ENCODE data around the gene LLPH. TPM values are rescaled to one million over a fixed set of nuclear protein-coding genes. Genes with fewer than 3 reads are reported as not detected.
A peak's percentile ranks its signal among the peaks of the same experiment; 100 is the strongest.
"Not testable (repeated sequence)": the region's sequence is repeated elsewhere in the genome, so short reads cannot be mapped to it uniquely, and the experiment has no call there.

Gene LLPH
- 31.0 and 33.7 TPM in 2 replicates for total RNA-seq

DNA sequence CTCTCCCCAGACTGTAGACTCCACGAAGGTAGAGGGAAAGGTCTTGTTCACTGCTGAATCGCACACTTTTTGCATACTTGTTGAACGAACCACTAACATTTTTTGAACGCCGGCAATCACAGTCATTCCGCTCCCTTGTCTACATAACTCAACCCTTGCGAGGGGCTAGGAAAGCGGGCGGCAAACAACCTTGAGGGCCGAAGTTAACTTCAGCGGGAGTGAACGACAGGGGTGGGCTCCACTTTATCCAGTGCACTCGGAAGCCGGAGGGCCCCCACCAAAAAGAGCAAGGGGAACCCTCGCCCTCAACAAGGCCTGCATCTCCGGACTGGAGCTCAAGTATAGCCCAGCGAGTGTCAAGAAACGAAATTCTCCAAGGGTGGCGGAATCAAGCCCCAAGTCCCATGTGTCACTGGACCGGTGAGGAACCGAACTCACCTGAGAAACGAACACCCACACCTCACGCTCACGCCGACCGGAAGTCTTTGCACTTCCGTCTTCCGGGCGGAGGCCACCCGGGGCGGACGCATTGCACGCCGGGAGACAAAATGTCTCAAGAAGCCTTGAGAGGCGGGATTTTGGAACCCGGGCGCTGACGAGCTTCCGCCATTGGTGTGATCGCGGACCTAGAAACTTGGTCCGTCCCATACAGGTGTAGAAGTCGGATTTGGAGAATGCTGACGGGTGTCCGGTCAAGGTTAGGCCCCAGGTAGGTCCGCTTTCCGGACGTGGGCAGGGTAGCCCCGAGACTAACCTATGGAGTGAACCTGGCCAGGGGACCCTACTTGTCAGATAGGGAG is at the start of gene LLPH:
LLPH (minus strand) TSS at position 484 of the 800 bp plus-strand sequence. CDS start 1,644 bp downstream, outside the sequence.
- peak; percentile 85 for DNase-seq (ENCODE audit: low spot score)
- intact Hi-C loops (cut with micrococcal nuclease): loop anchor here (1.0 kb wide), 2 partner anchors 39 to 172 kb away; partner anchors contain the start of genes HELB and TMBIM4
- H3K9me3 Mint-ChIP-seq: no peaks in the 10 kb centered on the region
- peaks cover 35% of the 10 kb centered on the region for H3K4me1 Mint-ChIP-seq (ENCODE audit: low read depth)
- H3K27ac Mint-ChIP-seq: peak within 1 kb of the TSS; percentile 95
- no peaks in the 10 kb centered on the region for H3K27me3 Mint-ChIP-seq (ENCODE audit: low read depth)
- H3K36me3 Mint-ChIP-seq (ENCODE audit: low read depth): peaks cover 47% of the 10 kb centered on the region
- peak within 1 kb of the TSS; percentile 99 for H3K4me3 Mint-ChIP-seq (ENCODE audit: low read depth)

DNA sequence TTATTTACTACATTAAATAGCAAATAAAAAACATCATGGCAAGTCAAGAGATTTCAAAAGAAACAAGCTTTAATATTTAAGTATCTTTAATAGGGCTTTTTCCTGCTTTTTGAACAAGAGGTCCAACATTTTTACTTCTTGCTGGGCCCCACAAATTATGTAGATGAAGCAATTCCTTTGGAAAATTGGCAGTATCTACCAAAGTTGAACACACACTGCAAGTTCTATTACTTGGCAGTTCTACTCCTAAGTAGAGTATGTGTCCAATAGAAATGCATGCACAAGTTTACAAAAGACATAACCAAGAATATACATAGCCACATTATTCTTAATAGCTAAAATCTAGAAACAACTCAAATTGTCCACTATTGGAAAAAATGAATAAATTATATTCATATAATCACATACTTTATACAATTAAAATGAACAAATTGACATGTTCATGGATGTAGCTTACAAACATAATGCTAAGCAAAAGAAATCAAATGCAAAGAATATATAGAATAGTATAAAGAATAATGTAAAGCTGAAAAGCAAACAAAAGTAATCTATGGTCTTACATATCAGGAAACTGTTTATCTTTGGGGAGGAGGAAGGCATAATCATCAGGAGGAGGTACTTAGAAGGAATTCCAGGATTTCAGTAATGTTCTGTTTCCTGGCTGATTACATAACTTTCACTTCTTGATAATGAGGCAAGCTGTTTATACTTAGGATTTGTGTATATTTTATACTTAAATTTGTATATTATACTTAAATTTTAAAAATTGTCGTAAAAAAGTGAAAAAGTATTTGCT is 45.8 kb upstream of the LLPH start:
- no peak overlapping the region for H3K27ac Mint-ChIP-seq
- no peak for DNase-seq (ENCODE audit: low spot score)
- H3K36me3 Mint-ChIP-seq (ENCODE audit: low read depth): no peaks in the 10 kb centered on the region
- peaks cover 30% of the 10 kb centered on the region for H3K27me3 Mint-ChIP-seq (ENCODE audit: low read depth)
- no peak overlapping the region for H3K4me3 Mint-ChIP-seq (ENCODE audit: low read depth)
- no peaks in the 10 kb centered on the region for H3K9me3 Mint-ChIP-seq
- no peaks in the 10 kb centered on the region for H3K4me1 Mint-ChIP-seq (ENCODE audit: low read depth)
- intact Hi-C loops (cut with micrococcal nuclease): no loop called here

- intact Hi-C loops (cut with micrococcal nuclease); H3K4me1 Mint-ChIP-seq (ENCODE audit: low read depth); H3K4me3 Mint-ChIP-seq (ENCODE audit: low read depth); H3K36me3 Mint-ChIP-seq (ENCODE audit: low read depth); H3K27ac Mint-ChIP-seq; DNase-seq (ENCODE audit: low spot score); H3K9me3 Mint-ChIP-seq: not testable (repeated sequence)
- H3K27me3 Mint-ChIP-seq (ENCODE audit: low read depth): peaks cover 30% of the 10 kb centered on the region
Observed at GRCh38 chr12:66174391-66175325, 44.1 kb upstream of the LLPH start.

DNA sequence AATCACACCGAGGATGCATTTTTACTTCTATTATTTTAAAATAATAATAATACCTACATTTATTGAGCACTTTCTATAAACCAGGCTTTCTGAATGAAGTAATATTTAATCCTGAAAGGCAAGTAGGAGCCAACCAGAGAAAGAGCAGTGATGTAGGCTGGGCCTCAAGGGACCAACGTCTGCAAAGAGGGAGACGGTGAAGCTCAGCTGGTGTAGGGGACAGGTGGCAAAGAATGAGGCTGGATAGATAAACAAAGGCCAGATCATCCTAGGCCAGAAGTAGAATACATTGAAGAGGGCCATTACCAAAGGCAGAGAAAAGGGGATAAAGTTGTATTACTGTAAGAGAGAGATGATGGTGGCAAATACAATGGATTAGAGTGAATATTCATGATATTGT is 40.1 kb upstream of the LLPH start:
- Mint-ChIP-seq H3K27me3 (ENCODE audit: low read depth) (peaks cover 2% of the 10 kb centered on the region), H3K4me1 (ENCODE audit: low read depth) (peaks cover 21% of the 10 kb centered on the region), H3K9me3 (peaks cover 16% of the 10 kb centered on the region), H3K4me3 (ENCODE audit: low read depth) (peak overlapping the region; percentile 91), H3K27ac (peak overlapping the region; percentile 99), H3K36me3 (ENCODE audit: low read depth) (peaks cover 36% of the 10 kb centered on the region)
- DNase-seq (ENCODE audit: low spot score): no peak
- intact Hi-C loops (cut with micrococcal nuclease): no loop called here

DNA sequence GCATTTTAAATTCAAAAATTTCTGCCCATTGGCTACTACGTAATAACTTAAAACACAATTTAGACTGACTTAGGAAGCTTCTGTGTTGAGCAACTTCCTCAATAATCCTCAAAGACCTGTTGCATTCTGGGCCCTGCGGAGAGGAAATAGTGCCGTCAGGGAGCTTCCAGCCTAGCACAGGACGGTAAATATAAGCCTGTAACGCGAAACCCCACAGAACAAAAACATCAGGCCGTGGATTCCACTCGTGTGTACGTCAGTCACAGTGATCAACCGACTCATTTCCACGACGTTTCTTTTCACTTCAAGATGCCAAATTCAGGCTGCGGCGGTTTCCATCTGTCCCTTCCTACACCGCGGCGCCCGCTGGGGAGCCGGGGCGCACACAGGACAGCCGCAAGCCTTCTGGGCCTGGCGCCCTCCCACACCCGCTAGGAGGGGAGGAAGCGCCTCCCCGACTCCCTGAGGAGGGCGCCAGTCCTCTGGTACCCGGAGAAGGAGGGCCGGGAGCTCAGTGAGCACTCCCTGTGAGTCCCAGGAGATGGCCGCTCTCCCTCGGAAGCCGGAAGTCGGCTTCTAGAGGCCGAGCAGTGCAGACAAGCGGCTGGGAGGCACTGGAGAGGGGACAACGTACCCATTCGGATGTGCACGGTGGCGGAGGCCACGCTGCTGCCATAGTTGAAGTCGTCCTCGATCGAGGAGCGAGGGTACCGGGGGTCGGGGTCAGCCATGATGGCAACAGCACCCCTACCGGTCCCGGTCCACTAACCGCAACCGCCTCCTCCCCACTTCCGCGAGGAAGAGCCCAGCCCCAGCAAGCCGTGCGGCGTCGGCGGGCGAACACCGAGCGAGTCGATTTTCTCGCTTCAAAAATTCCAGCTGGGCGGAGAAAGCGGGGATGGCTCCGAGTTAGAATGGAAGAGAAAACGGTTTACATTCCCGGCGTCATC is 38.9 kb upstream of the LLPH start, which contains the start of gene TMBIM4:
TMBIM4 (minus strand) TSS at position 776 of the 950 bp plus-strand sequence; CDS start at position 731, 45 bp downstream.
- intact Hi-C loops (cut with micrococcal nuclease): loop anchor here (1.0 kb wide), 3 partner anchors 39 to 240 kb away; partner anchors contain the start of genes HELB and LLPH
- peaks cover 28% of the 10 kb centered on the region for H3K9me3 Mint-ChIP-seq
- DNase-seq (ENCODE audit: low spot score): peak; percentile 81
- H3K36me3 Mint-ChIP-seq (ENCODE audit: low read depth): peaks cover 47% of the 10 kb centered on the region
- H3K27ac Mint-ChIP-seq: peak within 1 kb of the TSS; percentile 99
- no peaks in the 10 kb centered on the region for H3K27me3 Mint-ChIP-seq (ENCODE audit: low read depth)
- peak within 1 kb of the TSS; percentile 91 for H3K4me3 Mint-ChIP-seq (ENCODE audit: low read depth)
- peaks cover 24% of the 10 kb centered on the region for H3K4me1 Mint-ChIP-seq (ENCODE audit: low read depth)

GRCh38 chr12:66168410-66168809 is 37.9 kb upstream of the LLPH start:
- intact Hi-C loops (cut with micrococcal nuclease): no loop called here
- no peak for DNase-seq (ENCODE audit: low spot score)
- peaks cover 58% of the 10 kb centered on the region for H3K36me3 Mint-ChIP-seq (ENCODE audit: low read depth)
- peaks cover 32% of the 10 kb centered on the region for H3K4me1 Mint-ChIP-seq (ENCODE audit: low read depth)
- peak overlapping the region; percentile 91 for H3K4me3 Mint-ChIP-seq (ENCODE audit: low read depth)
- peak overlapping the region; percentile 99 for H3K27ac Mint-ChIP-seq
- peaks cover 36% of the 10 kb centered on the region for H3K9me3 Mint-ChIP-seq
- no peaks in the 10 kb centered on the region for H3K27me3 Mint-ChIP-seq (ENCODE audit: low read depth)

- H3K4me1 Mint-ChIP-seq (ENCODE audit: low read depth): peaks cover 32% of the 10 kb centered on the region
- DNase-seq (ENCODE audit: low spot score): no peak
- H3K4me3 Mint-ChIP-seq (ENCODE audit: low read depth): no peak overlapping the region
- no peaks in the 10 kb centered on the region for H3K27me3 Mint-ChIP-seq (ENCODE audit: low read depth)
- peaks cover 39% of the 10 kb centered on the region for H3K9me3 Mint-ChIP-seq
- peaks cover 73% of the 10 kb centered on the region for H3K36me3 Mint-ChIP-seq (ENCODE audit: low read depth)
- intact Hi-C loops (cut with micrococcal nuclease): no loop called here
- H3K27ac Mint-ChIP-seq: no peak overlapping the region
Observed at GRCh38 chr12:66166561-66166960, 36.0 kb upstream of the LLPH start.

GRCh38 chr12:66165141-66165540 is 34.6 kb upstream of the LLPH start:
- no peak for DNase-seq (ENCODE audit: low spot score)
- Mint-ChIP-seq H3K9me3 (peaks cover 39% of the 10 kb centered on the region), H3K4me1 (ENCODE audit: low read depth) (peaks cover 31% of the 10 kb centered on the region), H3K27ac (no peak overlapping the region), H3K4me3 (ENCODE audit: low read depth) (no peak overlapping the region), H3K27me3 (ENCODE audit: low read depth) (no peaks in the 10 kb centered on the region), H3K36me3 (ENCODE audit: low read depth) (peaks cover 79% of the 10 kb centered on the region)
- intact Hi-C loops (cut with micrococcal nuclease): no loop called here

DNA sequence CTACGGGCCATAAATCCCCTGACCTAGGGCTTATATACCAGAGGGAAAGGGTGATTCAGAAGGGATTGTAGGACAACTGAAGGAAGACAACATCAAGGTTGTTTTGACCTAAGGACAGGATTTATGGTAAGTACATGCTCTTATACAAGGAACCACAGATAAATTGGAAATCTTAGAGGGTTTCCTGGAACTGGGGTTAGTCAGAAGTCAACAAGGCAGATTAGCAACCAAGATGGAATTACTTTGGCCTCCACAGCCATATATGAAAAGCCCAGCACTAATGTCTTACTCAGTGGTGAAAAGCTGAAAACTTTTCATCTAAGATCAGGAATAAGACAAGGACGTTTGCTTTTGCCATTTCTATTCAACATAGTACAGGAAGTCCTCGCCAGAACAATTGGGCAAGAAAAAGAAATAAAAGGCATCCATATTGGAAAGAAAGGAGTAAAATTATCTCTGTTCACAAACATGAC is 33.8 kb upstream of the LLPH start:
- Mint-ChIP-seq H3K4me1 (ENCODE audit: low read depth) (peaks cover 35% of the 10 kb centered on the region), H3K27ac (peak overlapping the region; percentile 30), H3K9me3 (peaks cover 39% of the 10 kb centered on the region), H3K36me3 (ENCODE audit: low read depth) (peaks cover 86% of the 10 kb centered on the region), H3K4me3 (ENCODE audit: low read depth) (no peak overlapping the region), H3K27me3 (ENCODE audit: low read depth) (no peaks in the 10 kb centered on the region)
- intact Hi-C loops (cut with micrococcal nuclease): no loop called here
- no peak for DNase-seq (ENCODE audit: low spot score)

- peaks cover 88% of the 10 kb centered on the region for H3K36me3 Mint-ChIP-seq (ENCODE audit: low read depth)
- H3K27me3 Mint-ChIP-seq (ENCODE audit: low read depth): no peaks in the 10 kb centered on the region
- peaks cover 39% of the 10 kb centered on the region for H3K9me3 Mint-ChIP-seq
- H3K27ac Mint-ChIP-seq: no peak overlapping the region
- DNase-seq (ENCODE audit: low spot score): no peak
- intact Hi-C loops (cut with micrococcal nuclease): no loop called here
- no peak overlapping the region for H3K4me3 Mint-ChIP-seq (ENCODE audit: low read depth)
- peaks cover 36% of the 10 kb centered on the region for H3K4me1 Mint-ChIP-seq (ENCODE audit: low read depth)
Observed at GRCh38 chr12:66163289-66163688, 32.7 kb upstream of the LLPH start.

GRCh38 chr12:66162701-66163100 is 32.2 kb upstream of the LLPH start:
- no peak overlapping the region for H3K4me3 Mint-ChIP-seq (ENCODE audit: low read depth)
- DNase-seq (ENCODE audit: low spot score): no peak
- H3K9me3 Mint-ChIP-seq: peaks cover 38% of the 10 kb centered on the region
- intact Hi-C loops (cut with micrococcal nuclease): no loop called here
- H3K4me1 Mint-ChIP-seq (ENCODE audit: low read depth): peaks cover 31% of the 10 kb centered on the region
- no peaks in the 10 kb centered on the region for H3K27me3 Mint-ChIP-seq (ENCODE audit: low read depth)
- no peak overlapping the region for H3K27ac Mint-ChIP-seq
- H3K36me3 Mint-ChIP-seq (ENCODE audit: low read depth): peaks cover 84% of the 10 kb centered on the region

Data from activated T-helper 2 cell treated with anti-CD3 and anti-CD28 coated beads, Interferon-gamma antibody, Interleukin-2, Interleukin-4, amounts not matched to agents 10 μg/mL and 5 μg/mL and 100 μg/mL, durations not matched to agents 14 hours and 24 hours and 36 hours (primary cell).